ENCODE results near the gene DCAF6. TPM values are rescaled to one million over a fixed set of nuclear protein-coding genes. Genes with fewer than 3 reads are reported as not detected.

The DCAF6 gene
- total RNA-seq, 4 donors from 2014 or later = 38.2 to 90.3 (median 54.8) TPM

DNA sequence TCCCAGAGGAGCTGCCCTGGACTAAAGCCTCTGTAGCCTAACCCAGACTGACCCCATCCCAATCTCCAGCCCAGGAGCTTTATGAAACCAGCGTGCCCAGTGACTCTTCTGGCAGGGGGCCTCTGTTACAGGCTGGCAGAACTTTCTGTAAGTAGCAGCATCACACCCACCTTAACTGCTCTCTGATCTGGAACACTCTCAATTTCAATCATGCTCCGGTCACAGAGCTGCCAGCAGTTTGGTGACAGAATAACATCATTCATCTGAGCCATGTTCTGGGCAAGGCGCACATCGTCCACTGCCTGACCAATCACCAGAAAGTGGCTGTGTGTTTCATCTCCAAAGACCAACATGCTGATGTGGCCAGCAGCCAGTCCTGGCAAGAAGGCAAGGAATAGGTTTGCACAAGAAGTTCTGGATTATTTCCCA lies 37.2 kb upstream of the DCAF6 start:
- peaks cover 6% of the 10 kb centered on the region for H3K4me1 ChIP-seq
- peak in 1 of 2 donors; percentile 68 for DNase-seq (ENCODE audit: low spot score in 2 of 2)
- H3K9me3 ChIP-seq = no peaks in the 10 kb centered on the region
- H3K27me3 ChIP-seq = no peaks in the 10 kb centered on the region
- TF ChIP-seq POLR2AphosphoS5 (IDR thresholded peaks at IDR 0.05) = no peak
- WGBS = 42% methylated on average over 4 of the region's 4 CpGs
- no peak overlapping the region for H3K4me3 ChIP-seq
- H3K36me3 ChIP-seq = no peaks in the 10 kb centered on the region
- H3K27ac ChIP-seq = no peak overlapping the region

DNA sequence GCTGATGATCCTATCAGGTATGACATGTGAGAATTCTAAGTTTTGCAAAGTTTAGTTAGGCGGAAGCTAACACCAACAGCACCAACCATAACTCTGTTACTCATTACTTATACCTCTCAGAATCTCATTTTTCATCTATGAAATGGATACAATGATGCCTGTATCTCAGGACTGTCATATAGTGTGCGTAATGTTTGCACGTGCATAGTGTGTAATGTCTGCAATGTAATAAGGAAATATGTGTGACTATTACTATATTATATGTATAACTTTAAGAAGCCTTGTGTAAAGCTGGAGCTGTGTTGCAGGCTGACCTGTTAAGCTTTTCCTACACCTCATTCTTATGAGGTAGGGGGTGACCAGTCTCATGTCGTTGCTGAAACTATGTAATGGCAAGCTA lies 35.6 kb upstream of the DCAF6 start:
- no peak for DNase-seq (ENCODE audit: low spot score in 2 of 2)
- H3K27me3 ChIP-seq = no peaks in the 10 kb centered on the region
- H3K9me3 ChIP-seq = no peaks in the 10 kb centered on the region
- TF ChIP-seq POLR2AphosphoS5 (IDR thresholded peaks at IDR 0.05) (no peak), POLR2A (IDR thresholded peaks at IDR 0.05) (no peak), EP300 (IDR thresholded peaks at IDR 0.05) (no peak)
- TF ChIP-seq, protein P1, sequence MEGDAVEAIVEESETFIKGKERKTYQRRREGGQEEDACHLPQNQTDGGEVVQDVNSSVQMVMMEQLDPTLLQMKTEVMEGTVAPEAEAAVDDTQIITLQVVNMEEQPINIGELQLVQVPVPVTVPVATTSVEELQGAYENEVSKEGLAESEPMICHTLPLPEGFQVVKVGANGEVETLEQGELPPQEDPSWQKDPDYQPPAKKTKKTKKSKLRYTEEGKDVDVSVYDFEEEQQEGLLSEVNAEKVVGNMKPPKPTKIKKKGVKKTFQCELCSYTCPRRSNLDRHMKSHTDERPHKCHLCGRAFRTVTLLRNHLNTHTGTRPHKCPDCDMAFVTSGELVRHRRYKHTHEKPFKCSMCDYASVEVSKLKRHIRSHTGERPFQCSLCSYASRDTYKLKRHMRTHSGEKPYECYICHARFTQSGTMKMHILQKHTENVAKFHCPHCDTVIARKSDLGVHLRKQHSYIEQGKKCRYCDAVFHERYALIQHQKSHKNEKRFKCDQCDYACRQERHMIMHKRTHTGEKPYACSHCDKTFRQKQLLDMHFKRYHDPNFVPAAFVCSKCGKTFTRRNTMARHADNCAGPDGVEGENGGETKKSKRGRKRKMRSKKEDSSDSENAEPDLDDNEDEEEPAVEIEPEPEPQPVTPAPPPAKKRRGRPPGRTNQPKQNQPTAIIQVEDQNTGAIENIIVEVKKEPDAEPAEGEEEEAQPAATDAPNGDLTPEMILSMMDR (IDR thresholded peaks at IDR 0.05) = no peak
- no peak overlapping the region for H3K4me3 ChIP-seq
- no peaks in the 10 kb centered on the region for H3K36me3 ChIP-seq
- H3K27ac ChIP-seq = no peak overlapping the region
- 93% methylated on average over 4 of the region's 4 CpGs for WGBS
- peaks cover 6% of the 10 kb centered on the region for H3K4me1 ChIP-seq

DNA sequence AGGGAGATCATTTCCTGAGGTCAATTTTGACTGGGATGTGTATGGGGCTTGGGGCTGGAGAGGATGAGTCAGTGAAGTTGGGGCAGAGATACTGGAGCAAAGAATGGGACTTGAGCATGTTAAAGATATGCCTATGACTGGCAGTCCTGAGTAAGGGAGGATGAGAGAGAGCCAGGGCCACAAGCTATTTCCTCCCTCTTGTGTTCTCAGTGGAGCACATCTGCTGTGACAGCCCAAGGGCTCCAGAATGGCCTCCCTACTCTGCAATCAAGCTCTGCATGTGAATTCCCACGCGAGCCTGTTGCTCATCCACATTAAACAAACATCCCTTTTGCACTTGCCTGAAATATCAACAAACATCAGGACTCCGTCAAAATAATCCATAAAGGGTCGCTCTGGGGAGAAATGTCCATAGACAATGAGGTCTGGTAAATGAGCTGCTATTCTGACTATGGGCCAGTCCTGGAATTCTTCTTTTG lies 31.8 kb upstream of the DCAF6 start:
- Histone ChIP-seq H3K27ac (no peak overlapping the region), H3K4me1 (peaks cover under 1% of the 10 kb centered on the region), H3K36me3 (no peaks in the 10 kb centered on the region), H3K4me3 (no peak overlapping the region), H3K27me3 (no peaks in the 10 kb centered on the region), H3K9me3 (no peaks in the 10 kb centered on the region)
- WGBS = 80% methylated on average over 4 of the region's 4 CpGs
- TF ChIP-seq POLR2AphosphoS5 (IDR thresholded peaks at IDR 0.05) (no peak), EP300 (IDR thresholded peaks at IDR 0.05) (no peak), POLR2A (IDR thresholded peaks at IDR 0.05) (no peak)
- TF ChIP-seq, protein P1 (IDR thresholded peaks at IDR 0.05) = no peak
- DNase-seq (ENCODE audit: low spot score in 2 of 2) = no peak

DNA sequence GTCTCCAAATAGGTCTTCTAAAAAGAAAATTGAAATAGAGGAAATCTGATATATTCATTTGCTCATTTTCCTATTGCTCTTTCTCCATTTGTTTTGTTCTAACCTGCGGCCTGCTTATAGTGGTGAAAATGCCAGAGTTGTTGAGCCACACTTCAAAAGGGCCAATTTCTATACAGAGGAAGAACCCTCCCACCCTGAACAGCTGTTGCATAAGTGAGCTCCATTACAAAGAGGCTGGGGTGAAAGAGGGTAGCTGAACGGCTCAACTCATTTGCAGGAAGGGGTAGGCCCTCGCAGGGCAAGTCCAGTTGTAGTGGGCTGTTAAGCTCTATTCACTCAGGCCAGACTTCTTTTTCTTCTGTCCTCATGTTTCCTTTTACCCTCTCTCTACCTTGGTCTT lies 31.3 kb upstream of the DCAF6 start:
- TF ChIP-seq POLR2AphosphoS5 (IDR thresholded peaks at IDR 0.05) = no peak
- TF ChIP-seq, protein P1 (IDR thresholded peaks at IDR 0.05) = no peak
- no peak for TF ChIP-seq EP300 (IDR thresholded peaks at IDR 0.05)
- no peak for TF ChIP-seq POLR2A (IDR thresholded peaks at IDR 0.05)
- Histone ChIP-seq H3K9me3 (no peaks in the 10 kb centered on the region), H3K27ac (no peak overlapping the region), H3K36me3 (no peaks in the 10 kb centered on the region), H3K4me1 (no peaks in the 10 kb centered on the region), H3K27me3 (no peaks in the 10 kb centered on the region), H3K4me3 (no peak overlapping the region)
- WGBS = 84% methylated on average over 3 of the region's 3 CpGs
- no peak for DNase-seq (ENCODE audit: low spot score in 2 of 2)

DNA sequence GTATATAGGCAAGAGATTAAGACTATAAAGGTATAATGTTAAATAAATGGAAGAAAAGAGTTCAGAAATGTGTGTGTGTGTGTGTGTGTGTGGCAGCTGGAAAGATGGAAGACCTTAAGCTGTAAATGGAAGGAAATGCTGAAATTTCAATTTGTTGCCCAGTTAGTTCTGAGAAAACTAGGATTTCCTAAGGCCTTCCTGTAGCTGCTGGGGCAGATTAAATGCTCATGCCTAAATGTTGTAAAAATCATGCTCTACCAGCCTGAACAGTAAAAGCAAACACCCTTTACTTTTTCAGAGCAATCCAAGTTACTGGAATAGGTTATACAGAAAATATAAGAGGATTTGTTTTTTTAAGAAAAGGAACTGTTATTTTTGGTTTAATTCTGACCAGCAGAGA lies 30.8 kb upstream of the DCAF6 start:
- TF ChIP-seq EP300 (IDR thresholded peaks at IDR 0.05) = no peak
- no peak for TF ChIP-seq POLR2AphosphoS5 (IDR thresholded peaks at IDR 0.05)
- no peak for TF ChIP-seq POLR2A (IDR thresholded peaks at IDR 0.05)
- TF ChIP-seq, protein P1 (IDR thresholded peaks at IDR 0.05) = no peak
- Histone ChIP-seq H3K27ac (no peak overlapping the region), H3K4me3 (no peak overlapping the region), H3K9me3 (no peaks in the 10 kb centered on the region), H3K27me3 (no peaks in the 10 kb centered on the region), H3K4me1 (no peaks in the 10 kb centered on the region), H3K36me3 (no peaks in the 10 kb centered on the region)
- DNase-seq (ENCODE audit: low spot score in 2 of 2) = no peak

DNA sequence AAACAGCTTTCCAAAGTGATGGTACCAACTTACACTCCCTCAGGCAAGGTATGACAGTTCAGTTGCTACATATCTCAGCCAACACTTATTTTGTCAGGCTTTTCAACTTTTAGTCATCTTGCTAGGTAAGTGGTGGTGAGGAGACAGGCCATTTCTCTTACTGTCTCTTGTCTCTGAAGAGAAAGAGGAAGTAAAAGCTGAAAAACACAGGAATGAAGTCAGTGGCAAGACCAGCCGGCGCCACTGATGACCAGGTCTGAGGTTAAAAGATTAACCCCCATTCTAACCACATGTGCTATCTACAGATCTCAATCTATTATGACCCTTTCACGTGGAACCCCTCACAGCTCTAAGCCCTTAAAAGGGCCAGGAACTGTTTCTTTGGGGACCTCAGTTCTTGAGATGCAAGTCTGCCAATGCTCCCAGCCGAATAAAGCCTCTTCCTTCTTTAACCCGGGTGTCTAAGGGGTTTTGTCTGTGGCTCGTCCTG lies 26.7 kb upstream of the DCAF6 start:
- 88% methylated on average over 6 of the region's 6 CpGs for WGBS
- H3K4me3 ChIP-seq = no peak overlapping the region
- H3K4me1 ChIP-seq = no peaks in the 10 kb centered on the region
- no peaks in the 10 kb centered on the region for H3K27me3 ChIP-seq
- no peak overlapping the region for H3K27ac ChIP-seq
- H3K9me3 ChIP-seq = no peaks in the 10 kb centered on the region
- TF ChIP-seq, protein P1 (IDR thresholded peaks at IDR 0.05) = no peak
- no peak for TF ChIP-seq EP300 (IDR thresholded peaks at IDR 0.05)
- no peak for TF ChIP-seq POLR2AphosphoS5 (IDR thresholded peaks at IDR 0.05)
- TF ChIP-seq POLR2A (IDR thresholded peaks at IDR 0.05) = no peak
- H3K36me3 ChIP-seq = no peaks in the 10 kb centered on the region
- no peak for DNase-seq (ENCODE audit: low spot score in 2 of 2)
